Measurements from ENCODE around the gene MDFI. TPM values are rescaled to one million over a fixed set of nuclear protein-coding genes. Genes with fewer than 3 reads are reported as not detected.

MDFI gene
- total RNA-seq, 2 experiments from 2014 or later: not detected

DNA sequence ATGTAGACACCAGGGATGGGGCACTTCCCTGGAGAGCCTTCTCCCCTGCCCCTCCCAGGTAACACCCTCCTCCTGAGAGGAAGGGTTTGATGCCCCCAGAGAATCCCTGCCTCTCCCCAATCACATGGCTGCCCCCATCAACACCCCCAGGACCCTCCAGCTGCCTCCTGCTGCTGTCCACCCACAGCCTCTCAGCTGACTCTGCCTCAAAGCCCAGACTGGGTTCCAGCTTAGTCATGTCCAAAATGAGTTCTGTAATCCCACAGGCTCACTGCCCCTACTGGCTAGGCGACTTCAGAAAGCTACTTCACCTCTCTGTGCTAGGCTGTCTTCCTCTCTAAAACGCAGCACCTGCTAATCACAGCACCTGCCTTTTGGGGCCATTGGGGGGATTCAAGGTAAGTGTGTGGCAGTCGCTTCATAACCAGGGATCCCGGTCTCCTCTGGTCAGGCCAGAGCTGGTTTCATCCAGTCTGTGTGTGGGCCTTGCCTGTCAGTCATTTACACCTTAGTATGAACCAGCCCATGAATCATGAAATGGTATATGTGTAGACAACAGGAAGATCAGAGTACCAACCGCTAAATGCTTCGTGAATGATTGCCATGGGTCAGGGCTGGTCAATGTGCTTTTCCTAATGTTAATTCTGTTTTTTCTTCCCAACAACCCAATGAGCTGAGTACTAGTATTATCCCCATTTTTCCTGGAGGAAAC lies 56.7 kb downstream of the MDFI start:
- TF ChIP-seq, protein P1, sequence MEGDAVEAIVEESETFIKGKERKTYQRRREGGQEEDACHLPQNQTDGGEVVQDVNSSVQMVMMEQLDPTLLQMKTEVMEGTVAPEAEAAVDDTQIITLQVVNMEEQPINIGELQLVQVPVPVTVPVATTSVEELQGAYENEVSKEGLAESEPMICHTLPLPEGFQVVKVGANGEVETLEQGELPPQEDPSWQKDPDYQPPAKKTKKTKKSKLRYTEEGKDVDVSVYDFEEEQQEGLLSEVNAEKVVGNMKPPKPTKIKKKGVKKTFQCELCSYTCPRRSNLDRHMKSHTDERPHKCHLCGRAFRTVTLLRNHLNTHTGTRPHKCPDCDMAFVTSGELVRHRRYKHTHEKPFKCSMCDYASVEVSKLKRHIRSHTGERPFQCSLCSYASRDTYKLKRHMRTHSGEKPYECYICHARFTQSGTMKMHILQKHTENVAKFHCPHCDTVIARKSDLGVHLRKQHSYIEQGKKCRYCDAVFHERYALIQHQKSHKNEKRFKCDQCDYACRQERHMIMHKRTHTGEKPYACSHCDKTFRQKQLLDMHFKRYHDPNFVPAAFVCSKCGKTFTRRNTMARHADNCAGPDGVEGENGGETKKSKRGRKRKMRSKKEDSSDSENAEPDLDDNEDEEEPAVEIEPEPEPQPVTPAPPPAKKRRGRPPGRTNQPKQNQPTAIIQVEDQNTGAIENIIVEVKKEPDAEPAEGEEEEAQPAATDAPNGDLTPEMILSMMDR (IDR thresholded peaks at IDR 0.05): no peak
- ChIA-PET POLR2A (interaction anchor here (0.7 kb wide), 1 partner anchor 43 kb away, joined by 4 read pairs; no protein-coding TSS in a partner anchor), CTCF (interaction anchor here (0.8 kb wide), 1 partner anchor 11 kb away, joined by 3 read pairs; no protein-coding TSS in a partner anchor)
- Mint-ChIP-seq H3K36me3 (ENCODE audit: low read depth) (no peaks in the 10 kb centered on the region), H3K27me3 (no peaks in the 10 kb centered on the region), H3K27ac (no peak overlapping the region), H3K4me1 (ENCODE audit: low read depth) (no peaks in the 10 kb centered on the region), H3K4me3 (no peak overlapping the region), H3K9me3 (no peaks in the 10 kb centered on the region)
- intact Hi-C loops (cut with DNase I, micrococcal nuclease): no loop called here
- no peaks in the 10 kb centered on the region for H3K9me3 ChIP-seq (ENCODE audit: control insufficient read depth in 1 of 2, insufficient read depth in 1 of 2, low read length in 2 of 2)
- H3K4me3 ChIP-seq (ENCODE audit: low read length): no peak overlapping the region
- no peaks in the 10 kb centered on the region for H3K27me3 ChIP-seq (ENCODE audit: control insufficient read depth in 1 of 2, insufficient read depth in 2 of 2, low read length in 2 of 2)
- H3K36me3 ChIP-seq (ENCODE audit: insufficient read depth, low read length): peaks cover 8% of the 10 kb centered on the region
- no peaks in the 10 kb centered on the region for H3K4me1 ChIP-seq (ENCODE audit: insufficient read depth, low read length)
- ATAC-seq (ENCODE audit: poor library complexity) (no peak), DNase-seq (no peak)
- H3K27ac ChIP-seq (ENCODE audit: low read depth in 1 of 2, low read length in 2 of 2): no peak overlapping the region

DNA sequence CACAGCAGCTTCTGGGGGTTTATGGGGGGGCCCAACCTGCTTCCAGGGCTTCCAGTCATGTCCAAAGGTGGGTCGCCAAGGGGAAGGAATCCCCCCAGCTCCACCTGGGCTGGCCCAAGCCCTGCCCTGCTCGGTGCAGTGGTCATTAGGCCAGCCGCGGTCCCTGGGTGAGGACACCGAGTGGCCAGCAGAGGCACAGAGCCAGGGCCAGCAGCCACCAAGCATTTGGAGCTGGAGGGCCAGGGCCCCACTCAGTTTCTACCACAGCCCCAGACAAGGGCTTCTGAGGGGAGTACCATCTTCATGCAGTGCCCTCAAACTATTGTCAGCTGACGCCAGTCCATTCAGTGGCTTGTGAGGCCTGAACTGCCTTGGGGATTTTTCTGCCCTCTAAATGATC lies 57.6 kb downstream of the MDFI start:
- intact Hi-C loops (cut with DNase I, micrococcal nuclease): no loop called here

DNA sequence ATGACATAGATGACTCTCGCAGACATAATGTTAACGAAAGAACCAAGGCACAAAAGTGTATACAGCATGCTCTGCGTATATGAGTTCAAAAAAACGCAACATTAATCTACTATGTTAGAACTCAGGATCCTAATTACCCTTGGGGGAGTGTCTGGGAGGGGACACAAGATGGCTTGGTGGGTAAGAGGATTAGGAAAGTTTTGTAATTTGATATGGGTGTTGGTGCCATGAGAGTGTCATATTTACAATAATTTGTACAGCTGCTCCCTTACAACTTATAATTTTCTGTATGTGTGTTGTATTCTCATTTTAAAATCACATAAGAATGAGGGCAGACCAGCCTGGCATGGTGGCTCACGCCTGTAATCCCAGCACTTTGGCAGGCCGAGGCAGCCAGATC lies 58.5 kb downstream of the MDFI start:
- Mint-ChIP-seq H3K9me3 (no peaks in the 10 kb centered on the region), H3K27me3 (no peaks in the 10 kb centered on the region), H3K4me3 (no peak overlapping the region), H3K36me3 (ENCODE audit: low read depth) (no peaks in the 10 kb centered on the region), H3K27ac (no peak overlapping the region), H3K4me1 (ENCODE audit: low read depth) (no peaks in the 10 kb centered on the region)
- H3K27me3 ChIP-seq (ENCODE audit: control insufficient read depth in 1 of 2, insufficient read depth in 2 of 2, low read length in 2 of 2): no peaks in the 10 kb centered on the region
- TF ChIP-seq, protein P1 (IDR thresholded peaks at IDR 0.05): no peak
- H3K4me1 ChIP-seq (ENCODE audit: insufficient read depth, low read length): no peaks in the 10 kb centered on the region
- CTCF ChIA-PET: no interaction called here
- H3K9me3 ChIP-seq (ENCODE audit: control insufficient read depth in 1 of 2, insufficient read depth in 1 of 2, low read length in 2 of 2): no peaks in the 10 kb centered on the region
- no peaks in the 10 kb centered on the region for H3K36me3 ChIP-seq (ENCODE audit: insufficient read depth, low read length)
- intact Hi-C loops (cut with DNase I, micrococcal nuclease): no loop called here
- POLR2A ChIA-PET: no interaction called here
- H3K4me3 ChIP-seq (ENCODE audit: low read length): no peak overlapping the region
- no peak overlapping the region for H3K27ac ChIP-seq (ENCODE audit: low read depth in 1 of 2, low read length in 2 of 2)
- no peak for DNase-seq
- no peak for ATAC-seq (ENCODE audit: poor library complexity)

More for the DNA sequence above, 57.6 kb downstream of the MDFI start:
- Mint-ChIP-seq H3K4me3 (no peak overlapping the region), H3K36me3 (ENCODE audit: low read depth) (no peaks in the 10 kb centered on the region), H3K27ac (no peak overlapping the region), H3K27me3 (no peaks in the 10 kb centered on the region), H3K9me3 (no peaks in the 10 kb centered on the region), H3K4me1 (ENCODE audit: low read depth) (no peaks in the 10 kb centered on the region)
- no peak overlapping the region for H3K4me3 ChIP-seq (ENCODE audit: low read length)
- no peaks in the 10 kb centered on the region for H3K4me1 ChIP-seq (ENCODE audit: insufficient read depth, low read length)
- H3K9me3 ChIP-seq (ENCODE audit: control insufficient read depth in 1 of 2, insufficient read depth in 1 of 2, low read length in 2 of 2): no peaks in the 10 kb centered on the region
- no peak overlapping the region for H3K27ac ChIP-seq (ENCODE audit: low read depth in 1 of 2, low read length in 2 of 2)
- ChIA-PET POLR2A (no interaction called here), CTCF (interaction anchor here (0.8 kb wide), 1 partner anchor 12 kb away, joined by 3 read pairs; no protein-coding TSS in a partner anchor)
- H3K36me3 ChIP-seq (ENCODE audit: insufficient read depth, low read length): peaks cover 3% of the 10 kb centered on the region
- no peaks in the 10 kb centered on the region for H3K27me3 ChIP-seq (ENCODE audit: control insufficient read depth in 1 of 2, insufficient read depth in 2 of 2, low read length in 2 of 2)
- DNase-seq (no peak), ATAC-seq (ENCODE audit: poor library complexity) (no peak)
- TF ChIP-seq, protein P1 (IDR thresholded peaks at IDR 0.05): no peak

Measured in CD4-positive, alpha-beta T cell (primary cell).